Measurements from ENCODE around the gene GJB2. TPM values are rescaled to one million over a fixed set of nuclear protein-coding genes. Genes with fewer than 3 reads are reported as not detected.

GJB2 gene
- total RNA-seq, 4 donors from 2014 or later, result 301 to 1,758 (median 1,011) TPM

DNA sequence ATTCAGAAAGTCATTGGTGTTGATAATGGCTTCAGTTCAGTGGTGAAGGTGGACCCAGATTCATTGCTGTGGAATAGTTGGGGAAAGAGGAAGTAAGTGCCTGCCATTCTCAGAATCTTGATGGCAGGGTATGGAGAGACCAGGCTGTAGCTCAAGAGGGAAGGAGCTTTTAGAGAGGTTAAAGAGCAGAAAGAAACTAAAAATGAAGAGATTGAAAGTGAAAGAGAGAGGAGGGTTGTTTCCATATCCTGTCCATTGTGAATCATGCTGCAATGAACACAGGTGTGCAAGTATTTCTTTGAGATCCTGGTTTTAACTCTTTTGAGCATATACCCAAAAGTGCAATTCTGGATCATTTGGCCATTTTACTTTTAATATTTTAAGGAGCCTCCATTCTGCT, 26.8 kb upstream of the GJB2 start:
- DNase-seq, result no peak
- Histone ChIP-seq H3K9me3 (no peaks in the 10 kb centered on the region), H3K36me3 (peaks cover 0 to 30% (median 0%) of the 10 kb centered on the region in 3 donors), H3K4me1 (no peaks in the 10 kb centered on the region), H3K27ac (no peak overlapping the region), H3K4me3 (no peak overlapping the region), H3K27me3 (peaks cover 0 to 10% (median 0%) of the 10 kb centered on the region in 4 donors)
- intact Hi-C loops (cut with DNase I), result no loop called here
- TF ChIP-seq, protein P1, sequence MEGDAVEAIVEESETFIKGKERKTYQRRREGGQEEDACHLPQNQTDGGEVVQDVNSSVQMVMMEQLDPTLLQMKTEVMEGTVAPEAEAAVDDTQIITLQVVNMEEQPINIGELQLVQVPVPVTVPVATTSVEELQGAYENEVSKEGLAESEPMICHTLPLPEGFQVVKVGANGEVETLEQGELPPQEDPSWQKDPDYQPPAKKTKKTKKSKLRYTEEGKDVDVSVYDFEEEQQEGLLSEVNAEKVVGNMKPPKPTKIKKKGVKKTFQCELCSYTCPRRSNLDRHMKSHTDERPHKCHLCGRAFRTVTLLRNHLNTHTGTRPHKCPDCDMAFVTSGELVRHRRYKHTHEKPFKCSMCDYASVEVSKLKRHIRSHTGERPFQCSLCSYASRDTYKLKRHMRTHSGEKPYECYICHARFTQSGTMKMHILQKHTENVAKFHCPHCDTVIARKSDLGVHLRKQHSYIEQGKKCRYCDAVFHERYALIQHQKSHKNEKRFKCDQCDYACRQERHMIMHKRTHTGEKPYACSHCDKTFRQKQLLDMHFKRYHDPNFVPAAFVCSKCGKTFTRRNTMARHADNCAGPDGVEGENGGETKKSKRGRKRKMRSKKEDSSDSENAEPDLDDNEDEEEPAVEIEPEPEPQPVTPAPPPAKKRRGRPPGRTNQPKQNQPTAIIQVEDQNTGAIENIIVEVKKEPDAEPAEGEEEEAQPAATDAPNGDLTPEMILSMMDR (IDR thresholded peaks at IDR 0.05), result no peak
- TF ChIP-seq POLR2A (IDR thresholded peaks at IDR 0.05), result no peak

DNA sequence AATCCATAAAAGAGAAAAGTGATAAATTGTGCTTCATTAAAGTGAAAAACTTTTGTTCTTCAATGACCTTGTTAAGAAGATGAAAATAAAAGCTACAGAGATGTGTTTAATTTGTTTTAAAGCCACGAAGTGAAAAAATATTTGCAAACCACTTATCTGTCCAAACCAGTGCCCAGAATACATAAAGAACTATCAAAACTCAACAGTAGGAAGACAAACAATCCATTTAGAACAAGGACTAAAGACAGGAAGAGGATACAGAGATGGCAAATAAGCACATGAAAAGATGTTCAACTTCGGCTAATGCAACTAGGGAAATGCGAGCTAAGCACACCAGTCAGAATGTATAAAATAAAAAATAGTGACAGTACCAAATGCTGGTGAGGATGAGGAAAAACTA, 24.4 kb upstream of the GJB2 start:
- 56 to 79% methylated on average over 3 of the region's 3 CpGs for WGBS, 2 donors
- Histone ChIP-seq H3K9me3 (no peaks in the 10 kb centered on the region), H3K27me3 (peaks cover 0 to 10% (median 0%) of the 10 kb centered on the region in 4 donors), H3K27ac (no peak overlapping the region), H3K4me3 (no peak overlapping the region), H3K36me3 (peaks cover 0 to 8% (median 0%) of the 10 kb centered on the region in 3 donors), H3K4me1 (no peaks in the 10 kb centered on the region)
- no peak for DNase-seq
- TF ChIP-seq, protein P1 (IDR thresholded peaks at IDR 0.05), result no peak
- no peak for TF ChIP-seq POLR2A (IDR thresholded peaks at IDR 0.05)
- intact Hi-C loops (cut with DNase I), result no loop called here

DNA sequence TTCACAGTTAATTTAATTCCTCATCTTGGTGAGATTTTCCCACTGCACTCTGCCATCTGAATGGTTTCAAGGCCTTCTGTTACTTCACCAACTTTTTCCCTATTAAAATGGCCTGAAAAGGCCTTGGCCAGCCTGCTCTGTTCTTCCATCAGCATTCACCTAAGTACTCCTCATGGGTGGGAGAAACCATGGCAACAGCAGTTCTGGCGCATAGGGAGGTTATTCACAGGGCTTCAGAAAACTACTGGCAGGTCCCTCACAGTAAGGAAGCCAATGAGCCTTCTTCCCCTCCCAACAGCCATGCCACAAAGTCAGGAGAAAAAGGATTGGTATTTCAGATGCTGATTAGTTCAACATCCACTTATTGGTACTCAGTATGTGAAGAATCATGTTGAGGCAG, 17.2 kb upstream of the GJB2 start:
- H3K36me3 ChIP-seq, result no peaks in the 10 kb centered on the region
- peaks cover 0 to 17% (median 0%) of the 10 kb centered on the region in 4 donors for H3K27me3 ChIP-seq
- WGBS, 2 donors, result 75% methylated on average over 1 of the region's 1 CpG; no CpG with 5 or more reads in 1 of the 2 donors
- intact Hi-C loops (cut with DNase I), result no loop called here
- no peak for DNase-seq
- H3K27ac ChIP-seq, result no peak overlapping the region
- TF ChIP-seq, protein P1 (IDR thresholded peaks at IDR 0.05), result no peak
- no peak for TF ChIP-seq POLR2A (IDR thresholded peaks at IDR 0.05)
- no peaks in the 10 kb centered on the region for H3K9me3 ChIP-seq
- no peaks in the 10 kb centered on the region for H3K4me1 ChIP-seq
- H3K4me3 ChIP-seq, result no peak overlapping the region

DNA sequence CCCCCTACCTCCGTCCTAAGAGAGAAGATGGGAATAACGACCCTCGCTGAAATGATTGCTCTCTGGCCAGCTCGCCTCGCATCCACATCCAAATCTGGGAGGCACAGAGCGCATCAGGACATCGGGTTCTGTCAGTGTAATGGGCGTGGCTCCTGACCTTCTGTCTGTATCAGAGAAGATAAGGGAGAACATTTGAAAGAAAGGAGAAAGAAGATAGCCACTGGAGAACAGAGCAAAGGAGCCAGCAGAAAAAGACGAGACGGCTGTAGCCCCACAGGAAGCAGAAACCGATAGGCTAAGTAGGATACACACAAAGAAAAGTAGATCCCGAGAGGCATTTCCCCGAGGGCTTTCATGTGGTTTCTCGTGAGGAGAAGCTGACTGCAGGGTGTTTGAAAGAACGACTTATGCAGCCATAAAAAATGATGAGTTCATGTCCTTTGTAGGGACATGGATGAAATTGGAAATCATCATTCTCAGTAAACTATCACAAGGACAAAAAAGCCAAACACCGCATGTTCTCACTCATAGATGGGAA, 14.0 kb upstream of the GJB2 start:
- intact Hi-C loops (cut with DNase I), result no loop called here
- Histone ChIP-seq H3K9me3 (no peaks in the 10 kb centered on the region), H3K4me1 (peaks cover 0 to 8% (median 0%) of the 10 kb centered on the region in 3 donors), H3K27me3 (peaks cover 0 to 17% (median 0%) of the 10 kb centered on the region in 4 donors), H3K4me3 (no peak overlapping the region), H3K36me3 (no peaks in the 10 kb centered on the region), H3K27ac (no peak overlapping the region)
- DNase-seq, result no peak
- WGBS, 2 donors, result 67 to 74% methylated on average over 10 to 14 of the region's 16 CpGs
- TF ChIP-seq POLR2A (IDR thresholded peaks at IDR 0.05), result no peak
- TF ChIP-seq, protein P1 (IDR thresholded peaks at IDR 0.05), result no peak

DNA sequence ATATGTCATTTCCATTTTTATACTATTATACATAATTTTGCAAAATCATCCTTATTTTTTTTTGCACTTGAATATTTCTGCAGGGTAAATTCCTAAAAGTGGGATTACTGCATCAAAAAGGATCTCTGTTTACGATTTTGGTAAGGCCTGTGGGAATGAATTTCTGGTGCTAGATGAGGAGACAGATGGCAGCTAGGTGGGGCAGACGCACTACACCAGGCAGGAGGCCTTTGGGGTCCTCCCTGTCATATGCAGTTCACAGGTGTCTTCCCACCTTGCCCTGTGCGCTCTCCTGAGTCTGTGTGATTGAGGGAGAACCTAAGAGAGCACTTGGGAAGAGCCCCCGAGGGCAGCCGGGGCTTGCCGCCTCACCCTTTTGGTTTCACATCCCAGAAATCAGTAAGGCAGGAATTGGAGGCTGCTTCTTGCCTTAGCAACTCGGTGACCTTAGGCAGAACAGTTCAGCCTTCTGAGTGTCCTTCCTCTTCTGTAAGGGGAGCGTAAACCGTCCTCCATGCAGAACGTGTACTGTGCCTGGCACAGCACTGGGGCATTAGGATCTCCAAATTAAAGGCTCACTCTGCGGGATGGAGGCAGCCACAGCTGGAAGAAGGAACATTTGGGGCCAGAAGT, 13.4 kb upstream of the GJB2 start:
- H3K4me3 ChIP-seq, result no peak overlapping the region
- DNase-seq, result no peak
- TF ChIP-seq, protein P1 (IDR thresholded peaks at IDR 0.05), result no peak
- H3K27ac ChIP-seq, result no peak overlapping the region
- peaks cover 0 to 8% (median 0%) of the 10 kb centered on the region in 3 donors for H3K4me1 ChIP-seq
- no peaks in the 10 kb centered on the region for H3K36me3 ChIP-seq
- H3K27me3 ChIP-seq, result peaks cover 0 to 17% (median 0%) of the 10 kb centered on the region in 4 donors
- intact Hi-C loops (cut with DNase I), result no loop called here
- H3K9me3 ChIP-seq, result no peaks in the 10 kb centered on the region
- 53 to 80% methylated on average over 4 to 8 of the region's 11 CpGs for whole genome bisulfite sequencing, 2 donors

Data from esophagus squamous epithelium (tissue), 5 donors.